ENCODE data around the gene BCAS1.

Gene BCAS1

DNA sequence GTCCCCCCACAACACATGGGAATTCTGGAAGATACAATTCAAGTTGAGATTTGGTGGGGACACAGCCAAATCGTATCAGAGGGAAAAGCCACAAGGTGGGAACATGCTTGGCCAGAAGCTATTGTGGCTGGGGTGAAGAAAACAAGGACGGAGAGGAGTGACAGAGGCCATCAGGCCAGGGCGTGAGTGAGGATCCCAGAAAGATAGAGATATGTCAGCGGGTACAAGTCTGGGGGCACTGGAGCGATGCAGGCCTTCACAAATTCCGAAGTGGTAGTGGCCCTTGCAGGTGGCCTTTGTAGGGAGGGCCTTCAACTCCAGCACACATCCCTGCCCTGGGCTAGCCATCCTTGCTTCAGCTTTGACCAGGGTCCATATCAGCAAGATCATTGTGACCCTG, 159.1 kb downstream of the BCAS1 start:
- H3K4me3 ChIP-seq (replicated peaks; ENCODE audit: low read depth, low read length), result no peak overlapping the region
- TF ChIP-seq, protein P1, sequence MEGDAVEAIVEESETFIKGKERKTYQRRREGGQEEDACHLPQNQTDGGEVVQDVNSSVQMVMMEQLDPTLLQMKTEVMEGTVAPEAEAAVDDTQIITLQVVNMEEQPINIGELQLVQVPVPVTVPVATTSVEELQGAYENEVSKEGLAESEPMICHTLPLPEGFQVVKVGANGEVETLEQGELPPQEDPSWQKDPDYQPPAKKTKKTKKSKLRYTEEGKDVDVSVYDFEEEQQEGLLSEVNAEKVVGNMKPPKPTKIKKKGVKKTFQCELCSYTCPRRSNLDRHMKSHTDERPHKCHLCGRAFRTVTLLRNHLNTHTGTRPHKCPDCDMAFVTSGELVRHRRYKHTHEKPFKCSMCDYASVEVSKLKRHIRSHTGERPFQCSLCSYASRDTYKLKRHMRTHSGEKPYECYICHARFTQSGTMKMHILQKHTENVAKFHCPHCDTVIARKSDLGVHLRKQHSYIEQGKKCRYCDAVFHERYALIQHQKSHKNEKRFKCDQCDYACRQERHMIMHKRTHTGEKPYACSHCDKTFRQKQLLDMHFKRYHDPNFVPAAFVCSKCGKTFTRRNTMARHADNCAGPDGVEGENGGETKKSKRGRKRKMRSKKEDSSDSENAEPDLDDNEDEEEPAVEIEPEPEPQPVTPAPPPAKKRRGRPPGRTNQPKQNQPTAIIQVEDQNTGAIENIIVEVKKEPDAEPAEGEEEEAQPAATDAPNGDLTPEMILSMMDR (IDR thresholded peaks at IDR 0.05; ENCODE audit: low read depth, low read length, missing control alignments), result no peak
- DNase-seq (ENCODE audit: extremely low read depth, low read depth), result no peak

DNA sequence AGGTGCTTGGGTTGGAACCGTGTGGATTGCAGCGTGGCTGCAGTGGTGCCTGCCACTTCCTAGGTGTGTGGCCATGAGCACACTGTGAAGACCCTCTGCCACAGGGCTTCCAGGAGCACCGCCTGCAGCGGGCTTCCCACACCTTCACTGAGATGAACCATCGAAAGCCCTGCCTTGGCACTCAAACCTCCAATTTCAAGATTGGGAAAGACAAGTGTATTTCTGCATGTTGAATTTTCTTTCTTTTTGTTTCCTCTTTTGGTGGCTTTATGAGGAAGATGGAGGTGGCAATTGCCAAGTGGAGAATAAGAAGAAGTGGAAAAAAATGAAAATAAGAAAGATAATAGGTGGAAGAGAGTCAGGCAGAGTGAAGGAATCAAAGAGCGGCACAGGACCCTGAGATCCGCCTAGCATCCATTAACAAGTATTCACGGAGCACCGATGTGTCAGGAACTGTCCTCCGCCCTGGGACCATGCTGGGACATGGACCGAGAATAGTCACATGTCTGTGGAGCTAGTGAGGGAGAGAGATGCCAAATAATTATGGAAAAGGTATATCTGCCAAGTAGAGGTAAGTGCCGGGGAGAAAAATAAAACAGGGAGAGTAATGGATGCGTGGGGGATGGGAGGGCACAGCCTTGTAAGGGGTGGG, 159.9 kb downstream of the BCAS1 start:
- DNase-seq (ENCODE audit: extremely low read depth, low read depth), result no peak
- no peak overlapping the region for H3K4me3 ChIP-seq (replicated peaks; ENCODE audit: low read depth, low read length)
- TF ChIP-seq, protein P1 (IDR thresholded peaks at IDR 0.05; ENCODE audit: low read depth, low read length, missing control alignments), result no peak

DNA sequence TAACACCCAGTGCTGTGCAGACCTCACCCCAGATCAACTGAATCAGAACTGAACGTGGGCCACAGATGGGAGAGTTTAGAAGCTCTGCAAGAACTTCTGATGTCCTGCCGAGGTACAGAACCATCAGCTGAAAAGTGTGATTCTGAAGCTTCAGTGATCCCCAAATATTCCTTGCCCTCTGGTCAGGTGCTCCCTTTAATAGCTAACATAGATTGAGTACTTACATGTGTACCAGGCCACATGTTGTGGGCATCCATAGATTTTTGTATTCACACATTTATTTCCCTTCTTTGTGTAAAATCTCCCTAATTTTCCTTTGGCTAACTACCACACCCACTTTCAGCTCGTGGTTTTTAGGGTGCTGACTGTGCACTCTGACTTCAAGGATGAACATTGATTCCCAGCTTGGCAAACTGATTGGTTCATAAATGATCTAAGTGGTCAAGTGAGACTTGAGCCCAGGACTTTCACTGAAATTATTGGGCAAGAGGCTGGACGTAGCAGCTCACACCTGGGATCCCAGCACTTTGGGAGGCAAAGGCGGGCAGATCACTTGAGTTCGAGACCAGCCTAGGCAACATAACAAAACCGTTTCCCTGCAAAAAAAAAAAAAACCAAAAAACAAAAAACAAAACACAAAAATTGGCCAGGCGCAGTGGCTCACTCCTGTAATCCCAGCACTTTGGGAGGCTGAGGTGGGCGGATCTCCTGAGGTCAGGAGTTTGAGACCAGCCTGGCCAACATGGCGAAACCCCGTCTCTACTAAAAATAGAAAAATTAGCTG, 162.2 kb downstream of the BCAS1 start:
- TF ChIP-seq, protein P1 (IDR thresholded peaks at IDR 0.05; ENCODE audit: low read depth, low read length, missing control alignments), result no peak
- no peak for DNase-seq (ENCODE audit: extremely low read depth, low read depth)
- no peak overlapping the region for H3K4me3 ChIP-seq (replicated peaks; ENCODE audit: low read depth, low read length)

DNA sequence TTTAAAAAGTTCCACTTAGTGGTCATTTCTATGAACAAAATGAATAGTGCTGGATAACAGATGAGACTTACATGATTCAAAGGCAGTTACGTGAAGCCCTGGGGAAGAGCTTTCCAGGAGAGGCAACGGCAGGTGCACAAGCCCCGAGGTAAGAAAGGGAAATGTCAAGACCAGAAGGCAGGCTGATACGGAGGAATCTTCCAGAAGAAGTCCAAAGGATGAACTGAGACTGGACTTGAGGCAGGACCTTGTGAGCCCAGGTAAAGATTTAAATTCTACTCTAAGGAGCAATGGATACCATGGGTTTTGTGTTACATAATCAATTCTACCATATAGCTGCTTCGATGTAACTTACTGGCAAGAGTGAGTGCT, 164.6 kb downstream of the BCAS1 start:
- TF ChIP-seq, protein P1 (IDR thresholded peaks at IDR 0.05; ENCODE audit: low read depth, low read length, missing control alignments), result no peak
- DNase-seq (ENCODE audit: extremely low read depth, low read depth), result no peak
- H3K4me3 ChIP-seq (replicated peaks; ENCODE audit: low read depth, low read length), result no peak overlapping the region

DNA sequence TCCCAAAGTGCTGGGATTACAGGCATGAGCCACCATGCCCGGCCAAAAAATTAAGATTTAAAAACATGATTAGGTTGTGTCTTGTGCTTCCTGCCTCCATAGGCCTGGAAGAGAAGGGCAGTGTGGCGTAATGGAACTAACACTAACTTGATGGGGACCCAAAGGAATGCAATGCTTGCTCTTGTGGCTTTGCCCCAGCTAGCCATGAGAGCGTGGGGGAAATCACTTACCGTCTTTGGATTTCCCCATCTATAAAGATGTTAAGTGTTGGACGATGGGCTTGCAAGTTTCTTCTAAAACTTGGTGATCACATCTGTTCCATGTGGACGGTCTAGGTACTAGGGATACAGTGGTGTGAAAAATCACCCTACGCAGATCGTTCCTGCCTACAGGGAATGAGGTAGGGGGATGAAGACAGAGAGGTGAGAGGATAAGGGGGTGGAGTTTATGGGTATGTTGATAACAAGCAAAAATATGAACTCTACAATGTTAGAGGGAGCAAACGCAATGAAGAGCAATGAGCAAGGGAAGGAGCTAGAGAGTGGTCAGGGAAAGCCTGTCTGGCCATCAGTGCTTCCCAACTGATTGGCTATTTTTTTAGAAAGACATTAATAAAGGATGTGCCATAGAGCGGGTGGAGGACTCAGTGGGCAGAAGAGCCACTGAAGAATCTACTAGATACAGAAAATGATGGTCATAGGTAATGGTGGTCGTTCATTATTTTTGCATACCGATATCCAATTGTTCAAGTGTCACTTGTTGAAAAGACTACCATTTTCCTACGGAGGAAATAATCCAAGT, 165.2 kb downstream of the BCAS1 start:
- TF ChIP-seq, protein P1 (IDR thresholded peaks at IDR 0.05; ENCODE audit: low read depth, low read length, missing control alignments), result no peak
- no peak for DNase-seq (ENCODE audit: extremely low read depth, low read depth)
- H3K4me3 ChIP-seq (replicated peaks; ENCODE audit: low read depth, low read length), result no peak overlapping the region

DNA sequence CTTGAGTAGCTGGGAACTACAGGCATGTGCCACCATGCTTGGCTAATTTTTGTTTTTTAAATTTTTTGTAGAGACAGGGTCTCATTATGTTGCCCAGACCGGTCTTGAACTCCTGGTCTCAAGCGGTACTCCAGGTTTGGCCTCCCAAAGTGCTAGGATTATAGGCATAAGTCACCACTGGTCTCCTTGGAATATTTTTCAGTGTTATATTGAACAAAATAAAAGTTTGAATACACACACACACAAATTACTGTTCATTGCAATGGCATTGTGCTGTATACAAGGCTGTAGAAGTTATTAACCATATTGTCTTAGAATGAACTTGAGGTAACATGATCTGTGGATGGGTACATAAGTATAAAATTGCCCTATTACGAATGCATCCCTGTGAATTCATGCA, 166.1 kb downstream of the BCAS1 start:
- no peak for DNase-seq (ENCODE audit: extremely low read depth, low read depth)
- TF ChIP-seq, protein P1 (IDR thresholded peaks at IDR 0.05; ENCODE audit: low read depth, low read length, missing control alignments), result no peak
- H3K4me3 ChIP-seq (replicated peaks; ENCODE audit: low read depth, low read length), result no peak overlapping the region

Data from HFF-Myc (cell line).